ENCODE data around the gene NACC2.

The NACC2 gene

GRCh38 chr9:136095070-136096058 lies at the start of gene NACC2:
Gene NACC2 (minus strand): TSS chr9:136095289. CDS start chr9:136050521, 44,768 bp downstream.
- no peak for DNase-seq (ENCODE audit: low read depth, low spot score)

- no peak for DNase-seq (ENCODE audit: low read depth, low spot score)
These were observed 49.4 kb upstream of the NACC2 start for GRCh38 chr9:136144450-136144849.

GRCh38 chr9:136143215-136144001 lies 48.3 kb upstream of the NACC2 start:
- no peak for DNase-seq (ENCODE audit: low read depth, low spot score)

- DNase-seq (ENCODE audit: low read depth, low spot score): no peak
These were observed 47.7 kb upstream of the NACC2 start for GRCh38 chr9:136142859-136143214.

- DNase-seq (ENCODE audit: low read depth, low spot score): no peak
These were observed 47.3 kb upstream of the NACC2 start for GRCh38 chr9:136142414-136142796.

GRCh38 chr9:136141682-136142413 lies 46.8 kb upstream of the NACC2 start:
- no peak for DNase-seq (ENCODE audit: low read depth, low spot score)

- DNase-seq (ENCODE audit: low read depth, low spot score): no peak
These were observed 45.9 kb upstream of the NACC2 start for GRCh38 chr9:136140966-136141365.

GRCh38 chr9:136140046-136140445 lies 45.0 kb upstream of the NACC2 start:
- DNase-seq (ENCODE audit: low read depth, low spot score): no peak

- no peak for DNase-seq (ENCODE audit: low read depth, low spot score)
These were observed 43.5 kb upstream of the NACC2 start for GRCh38 chr9:136138566-136138965.

GRCh38 chr9:136137321-136138265 lies 42.5 kb upstream of the NACC2 start:
- no peak for DNase-seq (ENCODE audit: low read depth, low spot score)

GRCh38 chr9:136136127-136136925 lies 41.2 kb upstream of the NACC2 start:
- DNase-seq (ENCODE audit: low read depth, low spot score): no peak

- DNase-seq (ENCODE audit: low read depth, low spot score): no peak
These were observed 40.4 kb upstream of the NACC2 start for GRCh38 chr9:136135326-136136126.

- DNase-seq (ENCODE audit: low read depth, low spot score): no peak
These were observed 38.9 kb upstream of the NACC2 start for GRCh38 chr9:136133959-136134484.

GRCh38 chr9:136133191-136133958 lies 38.3 kb upstream of the NACC2 start:
- no peak for DNase-seq (ENCODE audit: low read depth, low spot score)

- no peak for DNase-seq (ENCODE audit: low read depth, low spot score)
These were observed 37.5 kb upstream of the NACC2 start for GRCh38 chr9:136132512-136133050.

GRCh38 chr9:136131629-136132511 lies 36.8 kb upstream of the NACC2 start:
- DNase-seq (ENCODE audit: low read depth, low spot score): no peak

GRCh38 chr9:136129176-136129575 lies 34.1 kb upstream of the NACC2 start:
- DNase-seq (ENCODE audit: low read depth, low spot score): no peak
